ENCODE measurements around the gene DRAP1. TPM values are rescaled to one million over a fixed set of nuclear protein-coding genes. Genes with fewer than 3 reads are reported as not detected.

Gene DRAP1
- total and polyA plus RNA-seq, 9 of the 15 experiments (the other 6 are each of a cell fraction or from before 2014, with no cell fraction given) = 9.6 to 200 (median 92.9) TPM

GRCh38 chr11:65900125-65900898, 18.9 kb upstream of the DRAP1 start, which contains the start of gene FOSL1 (continued):
- TF ChIP-seq ZSCAN32 (CRISPR knock-in tag; IDR thresholded peaks at IDR 0.05) (0 out of 2 replicates have a peak, but pooled peaks have one; percentile 12), U2AF1 (optimal IDR thresholded peaks at IDR 0.05; ENCODE audit: low read depth, low read length) (peak; percentile 87), ZNF197 (CRISPR knock-in tag; IDR thresholded peaks at IDR 0.05; ENCODE audit: low read depth) (no peak), ZNF347 (CRISPR knock-in tag; IDR thresholded peaks at IDR 0.05; ENCODE audit: low read depth) (no peak), FOSL1 (tag; conservative IDR thresholded peaks at IDR 0.05) (no peak), CBX5 (IDR thresholded peaks at IDR 0.05; ENCODE audit: borderline replicate concordance, low read depth) (no peak), ZNF311 (CRISPR knock-in tag; IDR thresholded peaks at IDR 0.05) (no peak), CUX1 (CRISPR knock-in tag; IDR thresholded peaks at IDR 0.05) (no peak), THAP12 (CRISPR knock-in tag; IDR thresholded peaks at IDR 0.05) (no peak; the same call in 1 of the 2 replicates), FOXA1 (IDR thresholded peaks at IDR 0.05; ENCODE audit: borderline replicate concordance) (no peak), THAP7 (CRISPR knock-in tag; IDR thresholded peaks at IDR 0.05) (no peak), FOXM1 (IDR thresholded peaks at IDR 0.05; ENCODE audit: low read depth) (no peak), FOXM1 (CRISPR knock-in tag; IDR thresholded peaks at IDR 0.05; ENCODE audit: low read depth) (no peak; the same call in 1 of the 2 replicates), XRCC3 (IDR thresholded peaks at IDR 0.05) (no peak), YY1 (IDR thresholded peaks at IDR 0.05; ENCODE audit: borderline replicate concordance in 1 of 3, control insufficient read depth in 1 of 3, extremely low read depth in 1 of 3, insufficient read depth in 3 of 3, insufficient read length in 1 of 3, insufficient replicate concordance in 2 of 3, low read depth in 1 of 3, low read length in 2 of 3) (peak in 2 of 3 experiments; percentile 69 to 77), DNMT1 (IDR thresholded peaks at IDR 0.05) (no peak), ZNF121 (CRISPR knock-in tag; conservative IDR thresholded peaks at IDR 0.05) (no peak), KLF13 (tag; IDR thresholded peaks at IDR 0.05; ENCODE audit: borderline replicate concordance, low read depth) (peak; percentile 86; the same call in 1 of the 2 replicates), NCOA2 (IDR thresholded peaks at IDR 0.05; ENCODE audit: partially characterized antibody in 2 of 2) (no peak)
